Measurements from ENCODE around the gene AFF3.

GRCh38 chr2:100071335-100072043 lies 70.9 kb downstream of the AFF3 start:
- TF ChIP-seq CTCF (IDR thresholded peaks at IDR 0.05) (no peak), ZFX (IDR thresholded peaks at IDR 0.05; ENCODE audit: borderline replicate concordance) (no peak)

Measured in 22Rv1 (cell line).